Neuron (in vitro differentiated cells): ENCODE data around the gene DDX23.
A peak's percentile ranks its signal among the peaks of the same experiment; 100 is the strongest.

Experiments
- H2AFZ ChIP-seq: one replicate; pipeline ENCODE4 v1.6.1; 2013; ENCODE audit warnings: low read depth, mild to moderate bottlenecking, inconsistent platforms, low read length, moderate library complexity
- H3K27me3 ChIP-seq: one replicate; pipeline ENCODE4 v1.6.1; 2013; ENCODE audit warnings: low read length; ENCODE audit not compliant: insufficient read depth
- H3K36me3 ChIP-seq: one replicate; pipeline ENCODE4 v1.6.1; 2013; ENCODE audit warnings: low read length; ENCODE audit not compliant: insufficient read depth
- H3K4me1 ChIP-seq: one replicate; pipeline ENCODE4 v1.6.1; 2013; ENCODE audit warnings: low read length; ENCODE audit not compliant: insufficient read depth
- H3K4me3 ChIP-seq: 2 replicates; pipeline ENCODE4 v1.5.1; 2013; ENCODE audit warnings: mild to moderate bottlenecking, low read length, moderate library complexity
- H3K9me3 ChIP-seq: one replicate; pipeline ENCODE4 v1.6.1; 2013; ENCODE audit warnings: low read length

The DDX23 gene

GRCh38 chr12:48815126-48816110 lies 36.5 kb downstream of the DDX23 start:
- Histone ChIP-seq H3K4me1 (peaks cover 44% of the 10 kb centered on the region), H3K36me3 (no peaks in the 10 kb centered on the region), H2AFZ (peak overlapping the region; percentile 81), H3K9me3 (no peaks in the 10 kb centered on the region), H3K27me3 (no peaks in the 10 kb centered on the region), H3K4me3 (peak overlapping the region; percentile 54)

- H2AFZ ChIP-seq, result peak overlapping the region; percentile 81
- peaks cover 42% of the 10 kb centered on the region for H3K4me1 ChIP-seq
- no peaks in the 10 kb centered on the region for H3K36me3 ChIP-seq
Measured at GRCh38 chr12:48814262-48815125, 37.5 kb downstream of the DDX23 start.

GRCh38 chr12:48813465-48814261 lies 38.3 kb downstream of the DDX23 start:
- no peak overlapping the region for H2AFZ ChIP-seq
- H3K4me1 ChIP-seq, result peaks cover 35% of the 10 kb centered on the region
- no peak overlapping the region for H3K4me3 ChIP-seq
- H3K36me3 ChIP-seq, result no peaks in the 10 kb centered on the region
- no peaks in the 10 kb centered on the region for H3K9me3 ChIP-seq
- H3K27me3 ChIP-seq, result no peaks in the 10 kb centered on the region

More at GRCh38 chr12:48814262-48815125, 37.5 kb downstream of the DDX23 start:
- Histone ChIP-seq H3K9me3 (no peaks in the 10 kb centered on the region), H3K27me3 (no peaks in the 10 kb centered on the region), H3K4me3 (peak overlapping the region; percentile 54)

GRCh38 chr12:48812389-48812788 lies 39.6 kb downstream of the DDX23 start:
- Histone ChIP-seq H3K4me1 (peaks cover 28% of the 10 kb centered on the region), H3K27me3 (no peaks in the 10 kb centered on the region), H2AFZ (no peak overlapping the region), H3K9me3 (no peaks in the 10 kb centered on the region), H3K4me3 (no peak overlapping the region), H3K36me3 (no peaks in the 10 kb centered on the region)

GRCh38 chr12:48811437-48812090 lies 40.4 kb downstream of the DDX23 start:
- peaks cover 21% of the 10 kb centered on the region for H3K4me1 ChIP-seq

GRCh38 chr12:48810903-48811431 lies 41.0 kb downstream of the DDX23 start:
- H3K4me3 ChIP-seq, result no peak overlapping the region
- H3K4me1 ChIP-seq, result peaks cover 15% of the 10 kb centered on the region
- H2AFZ ChIP-seq, result no peak overlapping the region
- H3K36me3 ChIP-seq, result no peaks in the 10 kb centered on the region
- H3K9me3 ChIP-seq, result no peaks in the 10 kb centered on the region
- H3K27me3 ChIP-seq, result no peaks in the 10 kb centered on the region

More at GRCh38 chr12:48811437-48812090, 40.4 kb downstream of the DDX23 start:
- H3K27me3 ChIP-seq, result no peaks in the 10 kb centered on the region
- no peak overlapping the region for H3K4me3 ChIP-seq
- no peaks in the 10 kb centered on the region for H3K9me3 ChIP-seq
- H3K36me3 ChIP-seq, result no peaks in the 10 kb centered on the region
- H2AFZ ChIP-seq, result no peak overlapping the region

- Histone ChIP-seq H3K9me3 (no peaks in the 10 kb centered on the region), H2AFZ (no peak overlapping the region), H3K27me3 (no peaks in the 10 kb centered on the region), H3K36me3 (no peaks in the 10 kb centered on the region), H3K4me3 (no peak overlapping the region), H3K4me1 (peaks cover 11% of the 10 kb centered on the region)
Measured at GRCh38 chr12:48807981-48808380, 44.0 kb downstream of the DDX23 start.

- Histone ChIP-seq H2AFZ (no peak overlapping the region), H3K36me3 (no peaks in the 10 kb centered on the region), H3K9me3 (no peaks in the 10 kb centered on the region), H3K27me3 (no peaks in the 10 kb centered on the region), H3K4me1 (no peaks in the 10 kb centered on the region), H3K4me3 (no peak overlapping the region)
Measured at GRCh38 chr12:48803675-48804074, 48.3 kb downstream of the DDX23 start.

- Histone ChIP-seq H3K4me3 (no peak overlapping the region), H3K27me3 (no peaks in the 10 kb centered on the region), H3K36me3 (no peaks in the 10 kb centered on the region), H3K9me3 (no peaks in the 10 kb centered on the region), H3K4me1 (no peaks in the 10 kb centered on the region), H2AFZ (no peak overlapping the region)
Measured at GRCh38 chr12:48800971-48801370, 51.0 kb downstream of the DDX23 start.

GRCh38 chr12:48800457-48800856 lies 51.5 kb downstream of the DDX23 start:
- Histone ChIP-seq H2AFZ (no peak overlapping the region), H3K4me1 (no peaks in the 10 kb centered on the region), H3K36me3 (no peaks in the 10 kb centered on the region), H3K4me3 (no peak overlapping the region), H3K27me3 (no peaks in the 10 kb centered on the region), H3K9me3 (no peaks in the 10 kb centered on the region)

- no peaks in the 10 kb centered on the region for H3K36me3 ChIP-seq
- H2AFZ ChIP-seq, result no peak overlapping the region
- H3K4me1 ChIP-seq, result no peaks in the 10 kb centered on the region
- no peaks in the 10 kb centered on the region for H3K27me3 ChIP-seq
- H3K4me3 ChIP-seq, result no peak overlapping the region
- H3K9me3 ChIP-seq, result no peaks in the 10 kb centered on the region
Measured at GRCh38 chr12:48796976-48797375, 55.0 kb downstream of the DDX23 start.
